ENCODE measurements around the gene ZNF775. TPM values are rescaled to one million over a fixed set of nuclear protein-coding genes. Genes with fewer than 3 reads are reported as not detected.
A peak's percentile ranks its signal among the peaks of the same experiment; 100 is the strongest.

ZNF775 gene
- total and polyA plus RNA-seq, 2 of the 13 experiments (the other 11 are each of a cell fraction or from before 2014, with no cell fraction given), result 3.1 to 3.2 TPM

DNA sequence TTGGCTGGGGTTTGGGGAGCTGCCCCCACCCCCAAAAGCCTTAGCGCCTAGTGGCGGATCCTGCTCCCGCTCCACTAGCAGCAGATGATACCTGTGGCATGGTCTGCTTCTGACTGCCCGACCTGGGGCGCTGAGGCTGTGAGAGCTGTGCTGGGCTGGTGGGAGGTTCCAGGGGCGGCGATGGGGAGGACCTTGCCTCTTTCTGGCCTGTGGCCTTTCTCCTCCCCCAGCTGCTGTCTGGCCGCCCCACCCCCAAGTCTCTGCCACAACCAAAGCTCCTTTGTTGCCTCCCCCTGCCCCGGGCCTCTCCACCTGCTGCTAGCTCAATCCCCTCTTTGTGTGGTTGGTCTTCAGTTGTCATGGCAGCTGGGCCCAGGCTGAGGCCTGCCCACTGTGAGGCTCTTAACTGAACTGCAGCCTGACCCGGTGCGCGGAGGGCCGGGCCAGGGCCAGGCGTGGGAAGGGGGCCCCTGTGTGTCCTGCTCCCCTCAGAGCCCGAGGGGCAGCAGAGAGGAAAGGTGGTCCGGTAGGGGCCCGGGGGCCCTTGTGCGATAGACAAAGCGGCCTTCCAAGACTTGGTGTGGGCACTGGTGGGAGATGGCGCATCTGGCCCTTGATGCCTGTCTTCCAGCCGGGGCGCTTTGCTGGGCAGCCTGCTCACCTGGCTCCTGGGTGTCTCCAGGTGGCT lies 4.7 kb downstream of the ZNF775 start (continued):
- TF ChIP-seq ZNF749 (CRISPR knock-in tag; IDR thresholded peaks at IDR 0.05; ENCODE audit: borderline replicate concordance), result peak; percentile 16; the same call in 1 of the 2 replicates
- TF ChIP-seq ZNF615 (CRISPR knock-in tag; IDR thresholded peaks at IDR 0.05; ENCODE audit: borderline replicate concordance), result peak; percentile 49; the same call in 1 of the 2 replicates
- peak; percentile 50; the same call in 1 of the 2 replicates for TF ChIP-seq RFX5 (IDR thresholded peaks at IDR 0.05; ENCODE audit: low read depth, low read length)
- no peak for TF ChIP-seq ZNF260 (CRISPR knock-in tag; IDR thresholded peaks at IDR 0.05; ENCODE audit: borderline replicate concordance, low read depth)
- peak; percentile 57 for TF ChIP-seq PHF8 (CRISPR knock-in tag; IDR thresholded peaks at IDR 0.05)
- TF ChIP-seq ZNF256 (CRISPR knock-in tag; conservative IDR thresholded peaks at IDR 0.05), result peak; percentile 83; the same call in 1 of the 2 replicates
- peak; percentile 84 for TF ChIP-seq MED1 (CRISPR knock-in tag; IDR thresholded peaks at IDR 0.05)
- TF ChIP-seq, protein P1, sequence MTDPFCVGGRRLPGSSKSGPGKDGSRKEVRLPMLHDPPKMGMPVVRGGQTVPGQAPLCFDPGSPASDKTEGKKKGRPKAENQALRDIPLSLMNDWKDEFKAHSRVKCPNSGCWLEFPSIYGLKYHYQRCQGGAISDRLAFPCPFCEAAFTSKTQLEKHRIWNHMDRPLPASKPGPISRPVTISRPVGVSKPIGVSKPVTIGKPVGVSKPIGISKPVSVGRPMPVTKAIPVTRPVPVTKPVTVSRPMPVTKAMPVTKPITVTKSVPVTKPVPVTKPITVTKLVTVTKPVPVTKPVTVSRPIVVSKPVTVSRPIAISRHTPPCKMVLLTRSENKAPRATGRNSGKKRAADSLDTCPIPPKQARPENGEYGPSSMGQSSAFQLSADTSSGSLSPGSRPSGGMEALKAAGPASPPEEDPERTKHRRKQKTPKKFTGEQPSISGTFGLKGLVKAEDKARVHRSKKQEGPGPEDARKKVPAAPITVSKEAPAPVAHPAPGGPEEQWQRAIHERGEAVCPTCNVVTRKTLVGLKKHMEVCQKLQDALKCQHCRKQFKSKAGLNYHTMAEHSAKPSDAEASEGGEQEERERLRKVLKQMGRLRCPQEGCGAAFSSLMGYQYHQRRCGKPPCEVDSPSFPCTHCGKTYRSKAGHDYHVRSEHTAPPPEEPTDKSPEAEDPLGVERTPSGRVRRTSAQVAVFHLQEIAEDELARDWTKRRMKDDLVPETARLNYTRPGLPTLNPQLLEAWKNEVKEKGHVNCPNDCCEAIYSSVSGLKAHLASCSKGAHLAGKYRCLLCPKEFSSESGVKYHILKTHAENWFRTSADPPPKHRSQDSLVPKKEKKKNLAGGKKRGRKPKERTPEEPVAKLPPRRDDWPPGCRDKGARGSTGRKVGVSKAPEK (CRISPR knock-in tag; IDR thresholded peaks at IDR 0.05; ENCODE audit: borderline replicate concordance), result no peak
- TF ChIP-seq ZFP41 (CRISPR knock-in tag; IDR thresholded peaks at IDR 0.05; ENCODE audit: borderline replicate concordance), result no peak
- no peak for TF ChIP-seq ZSCAN5A (CRISPR knock-in tag; IDR thresholded peaks at IDR 0.05; ENCODE audit: borderline replicate concordance)
- TF ChIP-seq POLR2AphosphoS5 (IDR thresholded peaks at IDR 0.05; ENCODE audit: low read depth, low read length), result peak; percentile 95
- TF ChIP-seq DMTF1 (CRISPR knock-in tag; IDR thresholded peaks at IDR 0.05), result no peak
- TF ChIP-seq NFIB (CRISPR knock-in tag; IDR thresholded peaks at IDR 0.05; ENCODE audit: borderline replicate concordance), result no peak
- peak; percentile 64; the same call in 1 of the 2 replicates for TF ChIP-seq ZBTB4 (CRISPR knock-in tag; IDR thresholded peaks at IDR 0.05; ENCODE audit: borderline replicate concordance)
- peak; percentile 36; the same call in 1 of the 2 replicates for TF ChIP-seq BHLHE40 (IDR thresholded peaks at IDR 0.05; ENCODE audit: low read length)
